NCI-H187 (cell line): ENCODE measurements around the gene PRG2.

Source experiments
- DNase-seq, 2 experiments: peaks; one replicate each; lab custom pipeline; 2025; lab: John Stamatoyannopoulos, UW

Gene PRG2

GRCh38 chr11:57390535-57390934, at the start of gene PRG2:
Gene PRG2, minus strand, starts transcription at chr11:57390650. Its CDS starts 706 bp downstream, at chr11:57389944.
- no peak for DNase-seq

GRCh38 chr11:57439786-57440185, 49.3 kb upstream of the PRG2 start:
- DNase-seq: no peak

GRCh38 chr11:57438345-57439285, 48.2 kb upstream of the PRG2 start:
- no peak for DNase-seq

- DNase-seq: no peak
Observed at GRCh38 chr11:57436031-57436430, 45.6 kb upstream of the PRG2 start.

GRCh38 chr11:57434640-57435546, 44.4 kb upstream of the PRG2 start:
- DNase-seq: no peak

- DNase-seq: no peak
Observed at GRCh38 chr11:57432714-57433163, 42.3 kb upstream of the PRG2 start.

- no peak for DNase-seq
Observed at GRCh38 chr11:57432149-57432561, 41.7 kb upstream of the PRG2 start.

GRCh38 chr11:57430952-57431351, 40.5 kb upstream of the PRG2 start:
- no peak for DNase-seq

GRCh38 chr11:57429946-57430345, 39.5 kb upstream of the PRG2 start:
- no peak for DNase-seq

- DNase-seq: no peak
Observed at GRCh38 chr11:57428643-57429042, 38.2 kb upstream of the PRG2 start.

- no peak for DNase-seq
Observed at GRCh38 chr11:57427727-57428082, 37.3 kb upstream of the PRG2 start.

- no peak for DNase-seq
Observed at GRCh38 chr11:57426929-57427726, 36.7 kb upstream of the PRG2 start, which contains the start of gene SLC43A3. Gene SLC43A3, minus strand, starts transcription at chr11:57427121. Its CDS starts 949 bp downstream, at chr11:57426172.

GRCh38 chr11:57426439-57426928, 36.0 kb upstream of the PRG2 start:
- DNase-seq: no peak

GRCh38 chr11:57425565-57426438, 35.4 kb upstream of the PRG2 start:
- no peak for DNase-seq

- DNase-seq: no peak
Observed at GRCh38 chr11:57424792-57425564, 34.5 kb upstream of the PRG2 start.

GRCh38 chr11:57424137-57424791, 33.8 kb upstream of the PRG2 start:
- DNase-seq: no peak

- no peak for DNase-seq
Observed at GRCh38 chr11:57422669-57423068, 32.2 kb upstream of the PRG2 start.

- no peak for DNase-seq
Observed at GRCh38 chr11:57421805-57422204, 31.4 kb upstream of the PRG2 start.

- no peak for DNase-seq
Observed at GRCh38 chr11:57421066-57421465, 30.6 kb upstream of the PRG2 start.
